Measurements from ENCODE around the gene SYNDIG1L.

Gene SYNDIG1L

GRCh38 chr14:74413627-74414026, 12.4 kb downstream of the SYNDIG1L start:
- no peak overlapping the region for H3K4me3 ChIP-seq (ENCODE audit: low read depth, low read length)
- TF ChIP-seq, protein P1, sequence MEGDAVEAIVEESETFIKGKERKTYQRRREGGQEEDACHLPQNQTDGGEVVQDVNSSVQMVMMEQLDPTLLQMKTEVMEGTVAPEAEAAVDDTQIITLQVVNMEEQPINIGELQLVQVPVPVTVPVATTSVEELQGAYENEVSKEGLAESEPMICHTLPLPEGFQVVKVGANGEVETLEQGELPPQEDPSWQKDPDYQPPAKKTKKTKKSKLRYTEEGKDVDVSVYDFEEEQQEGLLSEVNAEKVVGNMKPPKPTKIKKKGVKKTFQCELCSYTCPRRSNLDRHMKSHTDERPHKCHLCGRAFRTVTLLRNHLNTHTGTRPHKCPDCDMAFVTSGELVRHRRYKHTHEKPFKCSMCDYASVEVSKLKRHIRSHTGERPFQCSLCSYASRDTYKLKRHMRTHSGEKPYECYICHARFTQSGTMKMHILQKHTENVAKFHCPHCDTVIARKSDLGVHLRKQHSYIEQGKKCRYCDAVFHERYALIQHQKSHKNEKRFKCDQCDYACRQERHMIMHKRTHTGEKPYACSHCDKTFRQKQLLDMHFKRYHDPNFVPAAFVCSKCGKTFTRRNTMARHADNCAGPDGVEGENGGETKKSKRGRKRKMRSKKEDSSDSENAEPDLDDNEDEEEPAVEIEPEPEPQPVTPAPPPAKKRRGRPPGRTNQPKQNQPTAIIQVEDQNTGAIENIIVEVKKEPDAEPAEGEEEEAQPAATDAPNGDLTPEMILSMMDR (IDR thresholded peaks at IDR 0.05; ENCODE audit: low read depth, low read length): no peak
- TF ChIP-seq MAX (IDR thresholded peaks at IDR 0.05; ENCODE audit: low read depth, low read length) (no peak), POLR2A (IDR thresholded peaks at IDR 0.05; ENCODE audit: extremely low read depth, insufficient read length) (no peak), MYC (IDR thresholded peaks at IDR 0.05; ENCODE audit: low read depth, low read length) (no peak)
- DNase-seq (ENCODE audit: low read depth): no peak

GRCh38 chr14:74412753-74413152, 13.3 kb downstream of the SYNDIG1L start:
- no peak overlapping the region for H3K4me3 ChIP-seq (ENCODE audit: low read depth, low read length)
- DNase-seq (ENCODE audit: low read depth): no peak
- TF ChIP-seq POLR2A (IDR thresholded peaks at IDR 0.05; ENCODE audit: extremely low read depth, insufficient read length): no peak
- no peak for TF ChIP-seq MYC (IDR thresholded peaks at IDR 0.05; ENCODE audit: low read depth, low read length)
- TF ChIP-seq MAX (IDR thresholded peaks at IDR 0.05; ENCODE audit: low read depth, low read length): no peak
- TF ChIP-seq, protein P1 (IDR thresholded peaks at IDR 0.05; ENCODE audit: low read depth, low read length): no peak

- TF ChIP-seq POLR2A (IDR thresholded peaks at IDR 0.05; ENCODE audit: extremely low read depth, insufficient read length): no peak
- no peak for TF ChIP-seq MAX (IDR thresholded peaks at IDR 0.05; ENCODE audit: low read depth, low read length)
- no peak for TF ChIP-seq MYC (IDR thresholded peaks at IDR 0.05; ENCODE audit: low read depth, low read length)
- H3K4me3 ChIP-seq (ENCODE audit: low read depth, low read length): no peak overlapping the region
- no peak for DNase-seq (ENCODE audit: low read depth)
These were observed 14.3 kb downstream of the SYNDIG1L start for GRCh38 chr14:74411671-74412070.

DNA sequence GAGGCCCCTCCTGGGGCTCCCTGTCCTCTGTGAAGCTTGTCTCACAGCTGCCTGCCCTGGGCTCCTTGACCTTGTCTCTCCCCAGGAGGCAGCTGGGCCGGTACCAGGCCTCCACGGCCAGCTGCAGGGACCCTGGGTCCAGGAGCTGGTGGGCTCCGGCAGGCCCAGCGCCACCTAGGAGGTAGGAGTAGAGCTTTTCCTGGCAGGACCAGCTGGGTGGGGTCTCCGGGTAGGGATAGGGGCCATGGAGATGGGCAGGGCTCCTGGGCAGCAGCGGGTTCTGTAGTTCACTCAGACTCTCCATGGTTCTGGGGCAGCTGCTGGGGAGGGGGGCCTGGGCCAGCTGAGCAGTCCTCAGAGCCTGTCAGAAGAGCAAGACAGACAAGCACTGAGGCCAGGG, 16.6 kb downstream of the SYNDIG1L start:
- no peak overlapping the region for H3K4me3 ChIP-seq (ENCODE audit: low read depth, low read length)
- TF ChIP-seq MYC (IDR thresholded peaks at IDR 0.05; ENCODE audit: low read depth, low read length) (no peak), POLR2A (IDR thresholded peaks at IDR 0.05; ENCODE audit: extremely low read depth, insufficient read length) (no peak), MAX (IDR thresholded peaks at IDR 0.05; ENCODE audit: low read depth, low read length) (no peak)
- TF ChIP-seq, protein P1 (IDR thresholded peaks at IDR 0.05; ENCODE audit: low read depth, low read length): no peak
- no peak for DNase-seq (ENCODE audit: low read depth)

GRCh38 chr14:74408870-74409269, 17.1 kb downstream of the SYNDIG1L start:
- H3K4me3 ChIP-seq (ENCODE audit: low read depth, low read length): no peak overlapping the region
- no peak for TF ChIP-seq MYC (IDR thresholded peaks at IDR 0.05; ENCODE audit: low read depth, low read length)
- TF ChIP-seq, protein P1 (IDR thresholded peaks at IDR 0.05; ENCODE audit: low read depth, low read length): no peak
- no peak for TF ChIP-seq POLR2A (IDR thresholded peaks at IDR 0.05; ENCODE audit: extremely low read depth, insufficient read length)
- no peak for DNase-seq (ENCODE audit: low read depth)

- DNase-seq (ENCODE audit: low read depth): no peak
- H3K4me3 ChIP-seq (ENCODE audit: low read depth, low read length): no peak overlapping the region
- TF ChIP-seq POLR2A (IDR thresholded peaks at IDR 0.05; ENCODE audit: extremely low read depth, insufficient read length): no peak
- TF ChIP-seq, protein P1 (IDR thresholded peaks at IDR 0.05; ENCODE audit: low read depth, low read length): no peak
- TF ChIP-seq MAX (IDR thresholded peaks at IDR 0.05; ENCODE audit: low read depth, low read length): no peak
- no peak for TF ChIP-seq MYC (IDR thresholded peaks at IDR 0.05; ENCODE audit: low read depth, low read length)
These were observed 18.2 kb downstream of the SYNDIG1L start for GRCh38 chr14:74407801-74408154.

All from NB4 (cell line).